AG09309 (cell line): ENCODE measurements around the gene CASK.

ENCODE experiments used
- DNase-seq: peaks from one replicate; pipeline ENCODE4 v3.0.0-alpha.2; 2010; ENCODE audit warnings: low read depth
- H3K4me3 ChIP-seq: 2 replicates; pipeline ENCODE4 v1.5.1; 2011; ENCODE audit warnings: mild to moderate bottlenecking, low read depth, low read length, moderate library complexity; ENCODE audit not compliant: control insufficient read depth
- CTCF ChIP-seq: IDR thresholded peaks from 2 replicates; pipeline ENCODE4 v1.5.1; 2011; ENCODE audit warnings: mild to moderate bottlenecking, low read depth, low read length, inconsistent platforms; ENCODE audit not compliant: insufficient read depth, control insufficient read depth; ENCODE audit errors: missing control alignments

Gene CASK

GRCh38 chrX:41711021-41711667 lies 212.2 kb downstream of the CASK start:
- DNase-seq = no peak
- H3K4me3 ChIP-seq = no peak overlapping the region
- TF ChIP-seq CTCF = no peak

GRCh38 chrX:41708486-41708885 lies 214.9 kb downstream of the CASK start:
- no peak for TF ChIP-seq CTCF

GRCh38 chrX:41707218-41707617 lies 216.1 kb downstream of the CASK start:
- no peak overlapping the region for H3K4me3 ChIP-seq
- no peak for TF ChIP-seq CTCF
- DNase-seq = no peak

More at GRCh38 chrX:41708486-41708885, 214.9 kb downstream of the CASK start:
- no peak overlapping the region for H3K4me3 ChIP-seq
- no peak for DNase-seq

- no peak overlapping the region for H3K4me3 ChIP-seq
- DNase-seq = no peak
- TF ChIP-seq CTCF = no peak
Observed at GRCh38 chrX:41705680-41706374, 217.5 kb downstream of the CASK start.

- no peak for DNase-seq
- no peak overlapping the region for H3K4me3 ChIP-seq
- no peak for TF ChIP-seq CTCF
Observed at GRCh38 chrX:41705042-41705441, 218.3 kb downstream of the CASK start.

GRCh38 chrX:41703574-41704029 lies 219.8 kb downstream of the CASK start:
- H3K4me3 ChIP-seq = no peak overlapping the region
- TF ChIP-seq CTCF = no peak
- no peak for DNase-seq
